Activated naive CD8-positive, alpha-beta T cell treated with anti-CD3 and anti-CD28 coated beads, Interleukin-2, amount 50 U/mL, for 16 hours (primary cell): ENCODE data around the gene SDK1.
"Not testable (repeated sequence)": the region's sequence is repeated elsewhere in the genome, so short reads cannot be mapped to it uniquely, and the experiment has no call there.

ENCODE experiments used
- DNase-seq: peaks from one replicate; pipeline ENCODE4 v3.0.0-alpha.2; 2020; ENCODE audit warnings: low read depth, low spot score

The SDK1 gene

GRCh38 chr7:3537210-3537875 lies 236.3 kb downstream of the SDK1 start:
- no peak for DNase-seq

DNA sequence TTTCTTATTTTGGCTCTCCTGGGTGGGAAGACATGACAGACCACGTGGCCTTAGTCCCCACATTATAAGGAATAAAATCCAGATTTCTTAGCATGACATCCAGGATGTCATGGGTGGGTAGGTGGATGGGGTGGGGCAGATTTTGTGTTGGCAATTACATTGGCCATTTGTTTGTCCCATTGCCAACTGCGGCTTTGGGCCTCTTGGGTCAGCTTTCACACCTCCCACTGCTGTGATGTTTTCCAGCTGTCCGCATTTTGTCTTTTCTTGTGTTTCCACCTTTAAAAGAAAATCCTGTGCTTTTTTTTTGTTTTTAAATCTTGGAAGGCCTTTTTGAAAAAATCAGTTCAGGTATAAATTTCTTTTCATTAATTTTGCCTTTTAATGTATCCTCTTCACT lies 237.0 kb downstream of the SDK1 start:
- no peak for DNase-seq

- DNase-seq, result no peak
Measured at GRCh38 chr7:3540456-3541220, 239.6 kb downstream of the SDK1 start.

GRCh38 chr7:3544202-3544601 lies 243.2 kb downstream of the SDK1 start:
- DNase-seq, result no peak

- DNase-seq, result no peak
Measured at GRCh38 chr7:3548815-3549214, 247.8 kb downstream of the SDK1 start.

DNA sequence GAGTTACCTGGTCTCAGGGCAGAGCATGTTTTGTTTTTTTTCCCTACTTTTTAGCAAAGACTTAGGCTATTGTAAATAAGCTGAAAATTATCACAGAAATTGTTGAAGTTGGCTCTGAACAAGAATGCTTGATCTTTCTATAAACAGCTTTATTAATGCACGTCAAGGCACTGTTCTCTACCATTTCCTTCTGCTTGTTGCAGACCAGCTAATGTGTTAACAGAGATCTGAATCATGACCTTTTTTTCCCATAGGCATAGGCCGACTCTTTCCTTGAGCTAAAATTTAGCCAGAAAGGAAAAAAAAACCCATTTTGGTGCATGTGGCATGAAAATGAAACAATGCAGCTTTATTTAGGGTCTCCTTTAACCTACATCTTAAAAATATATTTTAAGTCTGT lies 248.5 kb downstream of the SDK1 start:
- DNase-seq, result no peak

GRCh38 chr7:3551536-3551935 lies 250.5 kb downstream of the SDK1 start:
- DNase-seq, result no peak

GRCh38 chr7:3552499-3552898 lies 251.4 kb downstream of the SDK1 start:
- DNase-seq, result no peak

DNA sequence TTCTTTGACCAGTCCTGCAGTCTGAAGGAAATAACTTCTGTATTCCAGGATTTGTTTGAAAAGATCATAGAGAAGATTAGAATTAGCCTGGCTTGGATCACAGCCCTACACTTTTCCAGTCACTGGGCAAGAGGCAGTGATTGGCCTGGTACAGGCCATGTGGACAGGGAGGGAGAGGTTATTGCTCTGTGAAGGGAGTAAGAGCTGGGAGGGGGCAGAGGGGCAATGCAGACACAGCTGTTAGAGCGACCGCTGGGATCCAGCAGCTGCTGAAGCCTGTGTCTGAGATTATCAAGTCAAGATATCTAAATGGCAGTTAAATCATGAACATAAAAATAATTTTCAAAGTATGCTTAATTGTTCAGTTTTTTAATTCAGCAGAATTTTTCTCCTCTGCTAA lies 257.3 kb downstream of the SDK1 start:
- no peak for DNase-seq

DNA sequence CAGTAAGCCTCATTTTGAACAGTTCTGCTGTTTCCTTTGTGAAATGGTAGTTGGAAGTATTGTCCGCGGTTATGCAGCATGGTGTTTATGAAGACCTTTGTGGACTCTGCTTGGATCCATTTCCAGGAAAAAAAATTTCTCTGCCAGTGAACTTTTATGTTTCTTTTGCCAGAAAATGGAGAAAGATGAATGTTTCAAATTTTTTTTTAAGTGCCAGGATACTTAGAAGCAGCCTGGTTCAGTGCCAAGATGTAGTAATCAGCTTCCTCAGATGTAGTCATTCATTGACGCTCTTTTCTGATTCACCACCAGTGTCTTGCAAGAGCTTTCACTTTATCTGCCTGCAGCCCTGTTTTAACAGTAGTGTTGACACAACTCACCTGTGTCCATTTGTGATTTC lies 258.2 kb downstream of the SDK1 start:
- DNase-seq, result no peak

DNA sequence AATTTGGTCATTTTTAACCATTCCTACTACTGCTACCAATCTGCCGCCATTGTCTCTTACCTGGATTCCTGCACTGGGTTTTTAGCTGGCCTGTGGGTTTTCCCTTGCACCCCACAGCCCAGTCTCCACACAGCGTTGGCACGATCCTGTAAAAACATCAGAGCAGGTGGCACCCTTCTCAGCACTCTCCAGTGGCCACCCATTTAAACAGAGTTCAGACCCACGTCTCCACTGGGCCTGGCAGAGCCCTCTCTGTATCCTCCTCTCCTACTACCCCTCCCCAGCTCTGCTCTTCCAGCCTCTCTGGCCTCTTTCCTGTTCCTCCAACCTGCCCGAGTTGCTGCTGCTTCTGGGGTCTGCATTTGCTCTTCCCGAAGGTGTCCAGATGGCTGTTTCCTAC lies 259.4 kb downstream of the SDK1 start:
- DNase-seq, result no peak

GRCh38 chr7:3561932-3562331 lies 260.9 kb downstream of the SDK1 start:
- DNase-seq, result no peak

DNA sequence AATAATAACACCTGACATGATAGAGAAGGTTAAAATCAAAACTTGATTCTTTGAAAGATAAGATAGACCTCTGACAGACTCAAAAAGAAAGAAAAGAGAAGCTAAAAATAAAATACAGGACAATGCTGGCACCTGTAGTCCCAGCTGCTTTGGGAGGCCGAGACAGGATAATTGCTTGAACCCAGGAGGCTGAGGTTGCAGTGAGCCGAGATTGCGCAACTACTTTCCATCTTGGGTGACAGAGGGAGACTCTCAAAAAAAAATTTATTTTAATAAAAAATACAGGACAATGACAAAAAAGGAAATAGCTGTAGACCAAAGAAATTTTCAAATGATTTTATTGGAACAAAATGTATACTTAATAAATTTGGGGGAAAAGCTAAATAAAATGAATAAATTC lies 263.2 kb downstream of the SDK1 start:
- no peak for DNase-seq

GRCh38 chr7:3568516-3568915 lies 267.5 kb downstream of the SDK1 start:
- DNase-seq, result no peak

GRCh38 chr7:3569643-3570042 lies 268.6 kb downstream of the SDK1 start:
- DNase-seq, result no peak

DNA sequence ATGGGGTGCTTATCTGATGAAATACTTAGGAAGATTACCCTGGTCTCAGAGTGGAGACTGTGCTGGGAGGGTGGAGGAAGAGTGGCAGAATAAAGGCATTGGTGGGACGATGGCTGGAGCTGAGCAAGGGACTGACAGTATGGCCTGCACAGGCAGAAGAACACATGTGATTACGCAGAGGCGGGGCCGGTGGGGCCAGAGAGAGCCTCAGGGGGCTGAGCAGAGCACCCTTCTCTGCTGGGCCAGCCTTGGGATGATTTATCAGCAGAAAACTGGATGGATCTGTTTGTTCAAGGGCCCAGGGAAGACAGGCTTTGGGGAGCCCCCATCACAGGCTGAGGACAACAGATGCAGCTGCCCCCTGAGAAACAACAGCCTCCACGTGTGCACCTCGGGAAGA lies 272.1 kb downstream of the SDK1 start:
- no peak for DNase-seq

DNA sequence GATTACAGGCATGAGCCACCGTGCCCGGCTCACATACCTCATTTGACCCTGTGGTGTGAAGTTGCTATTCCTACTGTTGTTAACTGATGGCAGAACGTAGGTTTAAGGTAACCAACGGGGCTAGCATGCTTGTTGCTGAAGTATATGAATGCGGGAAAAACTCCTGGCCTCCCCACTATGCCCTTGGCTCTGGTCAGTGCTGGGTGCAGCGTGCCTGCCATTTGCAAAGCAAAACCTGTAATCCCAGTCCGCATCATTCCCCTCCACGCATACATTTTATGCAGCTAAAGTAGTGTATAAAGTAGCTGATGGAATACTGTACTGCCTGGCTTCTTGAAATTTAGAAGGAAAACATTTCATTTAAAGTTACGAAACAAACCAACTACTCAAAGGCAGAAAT lies 273.3 kb downstream of the SDK1 start:
- no peak for DNase-seq

DNA sequence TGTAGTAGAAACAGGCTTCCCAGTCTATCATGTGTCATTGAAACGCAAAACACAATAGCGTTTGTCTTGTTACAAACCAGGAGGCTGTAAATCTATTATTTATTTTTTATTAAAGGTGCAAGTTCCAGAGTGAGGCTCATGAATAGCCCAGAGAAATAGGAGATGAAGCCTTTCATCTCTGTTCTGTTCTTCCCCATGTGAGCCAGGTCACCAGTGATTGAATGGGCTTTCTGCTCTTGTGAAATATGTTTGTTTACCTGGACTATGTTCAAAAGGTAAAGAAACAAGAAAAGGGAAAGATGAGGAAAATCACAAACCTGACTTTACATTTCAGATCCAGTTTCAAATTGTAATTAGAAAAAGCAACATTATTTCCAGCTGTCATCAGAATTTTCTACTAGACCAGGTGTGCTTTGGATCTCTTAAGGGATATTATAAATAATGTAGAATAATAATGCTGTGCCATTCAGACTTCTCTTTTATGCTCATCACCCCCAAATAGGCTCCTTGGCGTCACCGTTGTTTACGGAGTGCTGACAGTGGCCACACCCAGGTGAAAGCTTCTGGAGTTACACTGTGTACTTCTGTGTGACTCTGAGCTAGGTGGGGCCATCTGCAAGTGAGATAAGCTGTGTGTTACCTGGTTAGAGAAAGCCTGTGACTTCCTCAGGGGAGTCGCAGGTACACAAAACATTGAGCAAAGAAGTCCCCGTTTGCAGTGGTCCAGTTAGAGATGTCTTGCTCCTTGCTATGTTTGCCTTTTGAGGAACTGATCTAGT lies 274.9 kb downstream of the SDK1 start:
- DNase-seq, result no peak

GRCh38 chr7:3578399-3578798 lies 277.3 kb downstream of the SDK1 start:
- DNase-seq, result no peak

DNA sequence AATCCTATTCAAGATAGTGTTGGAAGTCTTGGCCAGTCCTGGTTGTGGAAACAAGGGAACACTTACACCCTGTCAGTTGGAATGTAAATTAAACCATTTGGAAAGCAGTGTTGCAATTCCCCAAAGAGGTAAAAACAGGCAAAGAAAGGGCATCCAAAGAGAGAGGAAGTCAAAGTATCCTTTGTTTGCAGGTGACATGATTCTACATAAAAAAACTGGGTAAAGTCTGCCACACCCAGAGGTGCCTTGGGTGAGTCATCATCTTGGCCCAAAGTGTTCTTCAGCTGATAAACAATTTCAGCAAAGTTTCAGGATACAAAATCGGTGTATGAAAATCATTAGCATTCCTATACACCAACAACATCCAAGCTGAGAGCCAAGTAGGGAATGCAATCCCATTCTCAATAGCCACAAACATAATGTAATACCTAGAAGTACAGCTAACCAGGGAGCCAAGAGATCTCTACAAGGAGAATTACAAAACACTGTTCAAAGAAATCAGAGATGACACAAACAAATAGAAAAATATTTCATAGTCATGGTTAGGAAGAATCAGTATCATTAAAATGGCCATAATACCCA lies 278.7 kb downstream of the SDK1 start:
- no peak for DNase-seq

GRCh38 chr7:3582145-3582544 lies 281.1 kb downstream of the SDK1 start:
- not testable (repeated sequence) for DNase-seq

DNA sequence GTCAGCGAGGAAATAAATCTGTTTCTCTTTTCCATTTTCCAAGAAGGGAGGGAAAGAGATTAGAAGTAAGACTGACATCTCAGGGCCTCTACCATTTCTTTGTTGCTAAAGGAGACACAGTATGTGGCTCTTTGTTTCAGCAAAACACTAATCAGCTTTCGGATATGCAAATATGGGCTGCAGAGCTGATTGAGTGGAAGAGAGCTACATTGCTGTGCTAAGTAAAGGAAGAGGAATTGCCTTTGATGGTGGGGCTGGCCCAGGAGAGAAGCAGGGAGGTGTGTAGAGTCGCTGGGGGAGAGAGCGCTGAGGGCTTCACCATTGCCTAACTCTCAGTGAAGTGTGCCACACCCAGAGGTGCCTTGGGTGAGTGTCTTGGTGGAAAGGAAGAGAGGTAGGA lies 284.8 kb downstream of the SDK1 start:
- no peak for DNase-seq
